Neuronal stem cell (in vitro differentiated cells): ENCODE measurements around the gene LTC4S.

ENCODE experiments used
- DNase-seq: peaks from one replicate; pipeline ENCODE4 v3.0.0-alpha.2; 2013; ENCODE audit warnings: low spot score
- H2AFZ ChIP-seq: one replicate; pipeline ENCODE4 v1.6.1; 2013; ENCODE audit warnings: mild to moderate bottlenecking, low read length, inconsistent platforms
- H2AK5ac ChIP-seq: 2 replicates; pipeline ENCODE4 v1.6.1; 2013; ENCODE audit warnings: low read depth, mild to moderate bottlenecking, inconsistent platforms, low read length, moderate library complexity, mixed read lengths
- H2BK120ac ChIP-seq: 2 replicates; pipeline ENCODE4 v1.6.1; 2013; ENCODE audit warnings: low read depth, mild to moderate bottlenecking, inconsistent platforms, low read length, moderate library complexity, mixed read lengths
- H2BK12ac ChIP-seq: one replicate; pipeline ENCODE4 v1.6.1; 2013; ENCODE audit warnings: low read length, inconsistent platforms
- H2BK15ac ChIP-seq: 2 replicates; pipeline ENCODE4 v1.6.1; 2013; ENCODE audit warnings: mild to moderate bottlenecking, low read length, inconsistent platforms, mixed read lengths
- H2BK5ac ChIP-seq: one replicate; pipeline ENCODE4 v1.6.1; 2013; ENCODE audit warnings: inconsistent platforms, mild to moderate bottlenecking, low read length, moderate library complexity
- H3K14ac ChIP-seq: one replicate; pipeline ENCODE4 v1.6.1; 2013; ENCODE audit warnings: low read length, inconsistent platforms
- H3K18ac ChIP-seq: 2 replicates; pipeline ENCODE4 v1.6.1; 2013; ENCODE audit warnings: low read length, inconsistent platforms
- H3K23ac ChIP-seq: 2 replicates; pipeline ENCODE4 v1.6.1; 2013; ENCODE audit warnings: low read depth, mild to moderate bottlenecking, mixed read lengths, low read length, inconsistent platforms; ENCODE audit not compliant: poor library complexity
- H3K27ac ChIP-seq: replicated peaks from 3 replicates; pipeline ENCODE4 v1.5.1; 2013; ENCODE audit warnings: low read length, inconsistent platforms
- H3K27me3 ChIP-seq, 3 experiments: 2 replicates each; pipeline ENCODE4 v1.6.1; 2013; ENCODE audit warnings: low read length in 3 of 3, mild to moderate bottlenecking in 2 of 3, inconsistent platforms in 1 of 3, low read depth in 1 of 3, mixed read lengths in 1 of 3, moderate library complexity in 1 of 3; ENCODE audit not compliant: control insufficient read depth in 3 of 3, insufficient read depth in 3 of 3
- H3K36me3 ChIP-seq, 2 donors: replicated peaks in 1 of 2; 2 replicates each; pipeline ENCODE4 v1.6.1; 2013; ENCODE audit warnings: low read length in 2 of 2; ENCODE audit not compliant: control insufficient read depth in 2 of 2, insufficient read depth in 2 of 2
- H3K4ac ChIP-seq: 2 replicates; pipeline ENCODE4 v1.6.1; 2013; ENCODE audit warnings: inconsistent platforms, mild to moderate bottlenecking, low read length, moderate library complexity
- H3K4me1 ChIP-seq, 2 donors: 1 replicate in 1 of 2; 2 replicates in 1 of 2; pipeline ENCODE4 v1.6.1; 2013; ENCODE audit warnings: low read length in 2 of 2, low read depth in 1 of 2; ENCODE audit not compliant: control insufficient read depth in 2 of 2, insufficient read depth in 1 of 2
- H3K4me2 ChIP-seq: one replicate; pipeline ENCODE4 v1.6.1; 2013; ENCODE audit warnings: mild to moderate bottlenecking, low read length, inconsistent platforms; ENCODE audit not compliant: insufficient read depth, poor library complexity, severe bottlenecking
- H3K4me3 ChIP-seq, 2 donors: 2 replicates each; pipeline ENCODE4 v1.5.1; 2013; ENCODE audit warnings: low read length in 2 of 2, mild to moderate bottlenecking in 2 of 2, inconsistent platforms in 1 of 2, moderate library complexity in 1 of 2
- H3K79me1 ChIP-seq: one replicate; pipeline ENCODE4 v1.6.1; 2013; ENCODE audit warnings: low read depth, mild to moderate bottlenecking, inconsistent platforms, low read length, moderate library complexity
- H3K9ac ChIP-seq: one replicate; pipeline ENCODE4 v1.6.1; 2013; ENCODE audit warnings: mild to moderate bottlenecking, low read depth, low read length, inconsistent platforms; ENCODE audit not compliant: poor library complexity
- H3K9me3 ChIP-seq, 2 donors: replicated peaks in 1 of 2; 2 replicates each; pipeline versions ENCODE3 to v1.6.1; 2013; ENCODE audit warnings: low read length in 2 of 2, mild to moderate bottlenecking in 2 of 2, inconsistent platforms in 1 of 2, low read depth in 1 of 2, mixed read lengths in 1 of 2, moderate library complexity in 1 of 2; ENCODE audit not compliant: control insufficient read depth in 2 of 2, insufficient read depth in 1 of 2
- H4K8ac ChIP-seq: one replicate; pipeline ENCODE4 v1.6.1; 2013; ENCODE audit warnings: low read depth, mild to moderate bottlenecking, inconsistent platforms, low read length, moderate library complexity
- H4K91ac ChIP-seq: one replicate; pipeline ENCODE4 v1.6.1; 2013; ENCODE audit warnings: low read length, low read depth, mild to moderate bottlenecking, inconsistent platforms; ENCODE audit not compliant: poor library complexity
- WGBS, 2 donors: extraction: QIAGEN DNeasy Blood & Tissue Kit; methylation state at CpG; one replicate each; pipeline ENCODE4 v1.1.7; 2013; ENCODE audit warnings: missing lambda C conversion rate in 2 of 2, mixed read lengths in 1 of 2; ENCODE audit not compliant: insufficient read length in 2 of 2, insufficient replicate concordance in 1 of 2; ENCODE audit errors: extremely low coverage in 2 of 2; 5-methylcytosine and 5-hydroxymethylcytosine counted together

The LTC4S gene

GRCh38 chr5:179769796-179770195 lies 24.0 kb upstream of the LTC4S start:
- Histone ChIP-seq H3K4ac (no peak overlapping the region), H3K4me1 (peaks cover 0 to 15% of the 10 kb centered on the region in 2 donors), H3K9me3 (no peaks in the 10 kb centered on the region), H3K4me3 (no peak overlapping the region), H3K27ac (no peak overlapping the region), H2BK120ac (no peak overlapping the region), H3K27me3 (no peaks in the 10 kb centered on the region), H4K91ac (no peak overlapping the region), H4K8ac (no peak overlapping the region), H3K79me1 (peaks cover 2% of the 10 kb centered on the region), H3K4me2 (no peak overlapping the region), H3K18ac (no peak overlapping the region), H2BK15ac (no peak overlapping the region), H2AK5ac (no peak overlapping the region), H2BK5ac (no peak overlapping the region), H3K23ac (no peak overlapping the region), H3K14ac (no peak overlapping the region), H2AFZ (no peak overlapping the region), H3K9ac (no peak overlapping the region), H2BK12ac (no peak overlapping the region), H3K36me3 (peaks cover 57 to 99% of the 10 kb centered on the region in 2 donors)
- no peak for DNase-seq
- no CpG with 5 or more reads among the region's 5 CpGs for WGBS, 2 donors

DNA sequence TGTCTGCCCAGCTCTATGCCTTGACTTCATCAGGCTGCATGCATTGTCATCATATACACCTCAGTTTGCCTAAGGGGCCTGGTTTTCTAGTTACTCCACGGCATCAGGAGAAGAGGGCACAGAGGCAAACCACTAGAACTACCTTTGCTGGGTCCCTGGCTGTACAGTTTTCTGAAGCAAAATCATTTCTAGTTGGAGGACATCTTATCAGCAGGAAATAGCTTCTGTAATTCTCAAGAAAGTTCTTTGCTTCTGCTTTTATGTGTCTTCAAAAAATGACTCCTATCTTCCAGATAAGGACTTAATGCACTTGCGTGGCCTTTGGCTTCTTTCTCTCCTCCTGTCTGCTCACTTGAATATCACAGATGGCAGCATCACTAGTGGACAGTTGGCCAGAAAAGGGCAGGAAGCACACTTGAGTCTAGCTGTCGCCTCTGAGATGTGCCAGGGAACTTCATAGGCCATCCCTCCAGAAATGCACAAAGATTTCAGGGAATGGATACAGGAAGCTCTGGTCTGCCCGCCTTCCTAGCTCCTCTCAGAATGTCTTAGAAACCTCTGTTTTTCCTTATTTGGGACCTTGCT lies 22.4 kb upstream of the LTC4S start:
- Histone ChIP-seq H3K4me1 (peaks cover 0 to 2% of the 10 kb centered on the region in 2 donors), H3K4me3 (peak overlapping the region in 1 of 2 donors; percentile 6), H3K4ac (no peak overlapping the region), H4K91ac (no peak overlapping the region), H2BK120ac (no peak overlapping the region), H2AK5ac (no peak overlapping the region), H3K14ac (no peak overlapping the region), H2BK12ac (no peak overlapping the region), H3K18ac (no peak overlapping the region), H2BK15ac (no peak overlapping the region), H2BK5ac (no peak overlapping the region), H3K23ac (no peak overlapping the region), H3K27ac (no peak overlapping the region), H4K8ac (no peak overlapping the region), H3K9ac (no peak overlapping the region), H3K36me3 (peaks cover 55 to 99% of the 10 kb centered on the region in 2 donors), H3K4me2 (no peak overlapping the region), H2AFZ (no peak overlapping the region), H3K9me3 (no peaks in the 10 kb centered on the region), H3K79me1 (no peaks in the 10 kb centered on the region), H3K27me3 (no peaks in the 10 kb centered on the region)
- no CpG with 5 or more reads among the region's 4 CpGs for WGBS, 2 donors
- DNase-seq = no peak

- Histone ChIP-seq H3K9me3 (no peaks in the 10 kb centered on the region), H2BK15ac (no peak overlapping the region), H2BK5ac (no peak overlapping the region), H2BK120ac (no peak overlapping the region), H3K4me2 (no peak overlapping the region), H3K4me1 (no peaks in the 10 kb centered on the region), H3K18ac (no peak overlapping the region), H2AK5ac (no peak overlapping the region), H3K4me3 (no peak overlapping the region), H3K14ac (no peak overlapping the region), H3K79me1 (no peaks in the 10 kb centered on the region), H3K36me3 (peaks cover 54 to 99% of the 10 kb centered on the region in 2 donors), H4K91ac (no peak overlapping the region), H3K27me3 (no peaks in the 10 kb centered on the region), H3K23ac (peak overlapping the region; percentile 52), H4K8ac (no peak overlapping the region), H2BK12ac (no peak overlapping the region), H3K4ac (no peak overlapping the region), H3K9ac (no peak overlapping the region), H2AFZ (no peak overlapping the region), H3K27ac (no peak overlapping the region)
- DNase-seq = no peak
- no CpG with 5 or more reads among the region's 6 CpGs for WGBS, 2 donors
These were observed 21.4 kb upstream of the LTC4S start for GRCh38 chr5:179772351-179772750.

GRCh38 chr5:179773686-179774040 lies 20.1 kb upstream of the LTC4S start:
- no CpG with 5 or more reads among the region's 9 CpGs for WGBS, 2 donors
- H2BK120ac ChIP-seq = no peak overlapping the region
- H3K36me3 ChIP-seq = peaks cover 56 to 99% of the 10 kb centered on the region in 2 donors

More at GRCh38 chr5:179773686-179774040, 20.1 kb upstream of the LTC4S start:
- Histone ChIP-seq H3K9me3 (no peaks in the 10 kb centered on the region), H2AK5ac (no peak overlapping the region), H4K91ac (no peak overlapping the region), H3K4me1 (no peaks in the 10 kb centered on the region), H2AFZ (no peak overlapping the region), H3K18ac (no peak overlapping the region), H2BK12ac (no peak overlapping the region), H3K79me1 (no peaks in the 10 kb centered on the region), H3K27me3 (no peaks in the 10 kb centered on the region), H3K23ac (no peak overlapping the region), H3K4me2 (no peak overlapping the region), H3K27ac (no peak overlapping the region), H3K4me3 (no peak overlapping the region), H2BK15ac (no peak overlapping the region), H4K8ac (no peak overlapping the region), H3K14ac (no peak overlapping the region), H2BK5ac (no peak overlapping the region), H3K9ac (no peak overlapping the region), H3K4ac (no peak overlapping the region)
- DNase-seq = no peak
